ENCODE results near the gene NCAM2. TPM values are rescaled to one million over a fixed set of nuclear protein-coding genes. Genes with fewer than 3 reads are reported as not detected.

NCAM2 gene
- total and polyA plus RNA-seq, 2 of the 8 experiments (the other 6 are each of a cell fraction or from before 2014, with no cell fraction given) = 0.14 to 1.1 TPM

DNA sequence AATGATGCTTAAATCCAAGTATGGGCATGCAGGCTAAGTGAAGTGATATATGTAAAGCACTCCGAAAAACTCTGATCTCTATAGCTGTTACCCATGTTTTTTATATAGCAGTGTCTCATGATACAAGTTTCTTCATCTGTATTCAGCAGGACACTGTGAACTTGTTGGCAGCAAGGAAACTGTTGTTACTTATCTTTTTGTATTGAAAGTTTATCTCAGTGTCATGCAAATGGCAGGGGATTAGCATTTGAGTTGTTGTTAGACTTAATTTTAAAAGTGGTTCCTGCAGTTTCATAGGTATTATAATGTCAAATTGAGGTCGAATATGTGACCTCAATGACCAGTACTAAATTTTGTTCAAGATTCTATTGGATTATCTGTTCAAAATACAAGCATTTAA is 47.9 kb downstream of the NCAM2 start (continued):
- TF ChIP-seq, protein P1, sequence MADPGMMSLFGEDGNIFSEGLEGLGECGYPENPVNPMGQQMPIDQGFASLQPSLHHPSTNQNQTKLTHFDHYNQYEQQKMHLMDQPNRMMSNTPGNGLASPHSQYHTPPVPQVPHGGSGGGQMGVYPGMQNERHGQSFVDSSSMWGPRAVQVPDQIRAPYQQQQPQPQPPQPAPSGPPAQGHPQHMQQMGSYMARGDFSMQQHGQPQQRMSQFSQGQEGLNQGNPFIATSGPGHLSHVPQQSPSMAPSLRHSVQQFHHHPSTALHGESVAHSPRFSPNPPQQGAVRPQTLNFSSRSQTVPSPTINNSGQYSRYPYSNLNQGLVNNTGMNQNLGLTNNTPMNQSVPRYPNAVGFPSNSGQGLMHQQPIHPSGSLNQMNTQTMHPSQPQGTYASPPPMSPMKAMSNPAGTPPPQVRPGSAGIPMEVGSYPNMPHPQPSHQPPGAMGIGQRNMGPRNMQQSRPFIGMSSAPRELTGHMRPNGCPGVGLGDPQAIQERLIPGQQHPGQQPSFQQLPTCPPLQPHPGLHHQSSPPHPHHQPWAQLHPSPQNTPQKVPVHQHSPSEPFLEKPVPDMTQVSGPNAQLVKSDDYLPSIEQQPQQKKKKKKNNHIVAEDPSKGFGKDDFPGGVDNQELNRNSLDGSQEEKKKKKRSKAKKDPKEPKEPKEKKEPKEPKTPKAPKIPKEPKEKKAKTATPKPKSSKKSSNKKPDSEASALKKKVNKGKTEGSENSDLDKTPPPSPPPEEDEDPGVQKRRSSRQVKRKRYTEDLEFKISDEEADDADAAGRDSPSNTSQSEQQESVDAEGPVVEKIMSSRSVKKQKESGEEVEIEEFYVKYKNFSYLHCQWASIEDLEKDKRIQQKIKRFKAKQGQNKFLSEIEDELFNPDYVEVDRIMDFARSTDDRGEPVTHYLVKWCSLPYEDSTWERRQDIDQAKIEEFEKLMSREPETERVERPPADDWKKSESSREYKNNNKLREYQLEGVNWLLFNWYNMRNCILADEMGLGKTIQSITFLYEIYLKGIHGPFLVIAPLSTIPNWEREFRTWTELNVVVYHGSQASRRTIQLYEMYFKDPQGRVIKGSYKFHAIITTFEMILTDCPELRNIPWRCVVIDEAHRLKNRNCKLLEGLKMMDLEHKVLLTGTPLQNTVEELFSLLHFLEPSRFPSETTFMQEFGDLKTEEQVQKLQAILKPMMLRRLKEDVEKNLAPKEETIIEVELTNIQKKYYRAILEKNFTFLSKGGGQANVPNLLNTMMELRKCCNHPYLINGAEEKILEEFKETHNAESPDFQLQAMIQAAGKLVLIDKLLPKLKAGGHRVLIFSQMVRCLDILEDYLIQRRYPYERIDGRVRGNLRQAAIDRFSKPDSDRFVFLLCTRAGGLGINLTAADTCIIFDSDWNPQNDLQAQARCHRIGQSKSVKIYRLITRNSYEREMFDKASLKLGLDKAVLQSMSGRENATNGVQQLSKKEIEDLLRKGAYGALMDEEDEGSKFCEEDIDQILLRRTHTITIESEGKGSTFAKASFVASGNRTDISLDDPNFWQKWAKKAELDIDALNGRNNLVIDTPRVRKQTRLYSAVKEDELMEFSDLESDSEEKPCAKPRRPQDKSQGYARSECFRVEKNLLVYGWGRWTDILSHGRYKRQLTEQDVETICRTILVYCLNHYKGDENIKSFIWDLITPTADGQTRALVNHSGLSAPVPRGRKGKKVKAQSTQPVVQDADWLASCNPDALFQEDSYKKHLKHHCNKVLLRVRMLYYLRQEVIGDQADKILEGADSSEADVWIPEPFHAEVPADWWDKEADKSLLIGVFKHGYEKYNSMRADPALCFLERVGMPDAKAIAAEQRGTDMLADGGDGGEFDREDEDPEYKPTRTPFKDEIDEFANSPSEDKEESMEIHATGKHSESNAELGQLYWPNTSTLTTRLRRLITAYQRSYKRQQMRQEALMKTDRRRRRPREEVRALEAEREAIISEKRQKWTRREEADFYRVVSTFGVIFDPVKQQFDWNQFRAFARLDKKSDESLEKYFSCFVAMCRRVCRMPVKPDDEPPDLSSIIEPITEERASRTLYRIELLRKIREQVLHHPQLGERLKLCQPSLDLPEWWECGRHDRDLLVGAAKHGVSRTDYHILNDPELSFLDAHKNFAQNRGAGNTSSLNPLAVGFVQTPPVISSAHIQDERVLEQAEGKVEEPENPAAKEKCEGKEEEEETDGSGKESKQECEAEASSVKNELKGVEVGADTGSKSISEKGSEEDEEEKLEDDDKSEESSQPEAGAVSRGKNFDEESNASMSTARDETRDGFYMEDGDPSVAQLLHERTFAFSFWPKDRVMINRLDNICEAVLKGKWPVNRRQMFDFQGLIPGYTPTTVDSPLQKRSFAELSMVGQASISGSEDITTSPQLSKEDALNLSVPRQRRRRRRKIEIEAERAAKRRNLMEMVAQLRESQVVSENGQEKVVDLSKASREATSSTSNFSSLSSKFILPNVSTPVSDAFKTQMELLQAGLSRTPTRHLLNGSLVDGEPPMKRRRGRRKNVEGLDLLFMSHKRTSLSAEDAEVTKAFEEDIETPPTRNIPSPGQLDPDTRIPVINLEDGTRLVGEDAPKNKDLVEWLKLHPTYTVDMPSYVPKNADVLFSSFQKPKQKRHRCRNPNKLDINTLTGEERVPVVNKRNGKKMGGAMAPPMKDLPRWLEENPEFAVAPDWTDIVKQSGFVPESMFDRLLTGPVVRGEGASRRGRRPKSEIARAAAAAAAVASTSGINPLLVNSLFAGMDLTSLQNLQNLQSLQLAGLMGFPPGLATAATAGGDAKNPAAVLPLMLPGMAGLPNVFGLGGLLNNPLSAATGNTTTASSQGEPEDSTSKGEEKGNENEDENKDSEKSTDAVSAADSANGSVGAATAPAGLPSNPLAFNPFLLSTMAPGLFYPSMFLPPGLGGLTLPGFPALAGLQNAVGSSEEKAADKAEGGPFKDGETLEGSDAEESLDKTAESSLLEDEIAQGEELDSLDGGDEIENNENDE (IDR thresholded peaks at IDR 0.05; ENCODE audit: insufficient replicate concordance, low read length) = peak; percentile 80
- TF ChIP-seq HDAC2 (IDR thresholded peaks at IDR 0.05; ENCODE audit: borderline replicate concordance in 1 of 2, low read depth in 2 of 2, low read length in 2 of 2) = 0 out of 4 replicates have a peak, but pooled peaks of 1 of the 2 experiments have one; percentile 32
- TF ChIP-seq KDM5A (IDR thresholded peaks at IDR 0.05; ENCODE audit: low read length) = no peak
- no peak for TF ChIP-seq PHF8 (conservative IDR thresholded peaks at IDR 0.05; ENCODE audit: low read depth, low read length)
- 0 out of 2 replicates have a peak, but pooled peaks have one; percentile 56 for TF ChIP-seq POU5F1 (IDR thresholded peaks at IDR 0.05; ENCODE audit: low read depth, low read length)
- TF ChIP-seq CREB1 (IDR thresholded peaks at IDR 0.05) = no peak
- no peak for TF ChIP-seq TAF7 (optimal IDR thresholded peaks at IDR 0.05; ENCODE audit: borderline replicate concordance, low read depth, low read length)
